Vagina (tissue), 2 donors: Measurements from ENCODE around the gene STC2. TPM values are rescaled to one million over a fixed set of nuclear protein-coding genes. Genes with fewer than 3 reads are reported as not detected.

ENCODE experiments used
- DNase-seq, 2 donors: peaks; one replicate each; pipeline ENCODE4 v3.0.0-alpha.2; 2017; ENCODE audit errors: extremely low spot score in 2 of 2
- H3K27ac ChIP-seq: fragments of 200-600 bp; sonication (generic); one replicate; pipeline ENCODE4 v1.5.1; 2019
- H3K27me3 ChIP-seq: fragments of 200-600 bp; sonication (generic); one replicate; pipeline ENCODE4 v1.5.1; 2019
- H3K36me3 ChIP-seq, 2 donors: fragments of 200-600 bp; sonication (generic); one replicate each; pipeline ENCODE4 v1.5.1; 2017 to 2019
- H3K4me1 ChIP-seq: fragments of 200-600 bp; sonication (generic); one replicate; pipeline ENCODE4 v1.5.1; 2019
- H3K4me3 ChIP-seq, 2 donors: fragments of 200-600 bp; sonication (generic); 1 replicate in 1 of 2; 2 replicates in 1 of 2; pipeline ENCODE4 v1.5.1; 2016 to 2019
- H3K9me3 ChIP-seq: fragments of 200-600 bp; sonication (generic); one replicate; pipeline ENCODE4 v1.5.1; 2019
- POLR2A ChIP-seq, 2 donors: fragments of 450-650 bp; IDR thresholded peaks; one replicate each; pipeline ENCODE4 v1.6.1; 2017; ENCODE audit warnings: antibody characterized with exemption in 2 of 2, mild to moderate bottlenecking in 2 of 2, moderate library complexity in 2 of 2
- POLR2AphosphoS5 ChIP-seq, 2 donors: sonication (generic); formaldehyde crosslinking; IDR thresholded peaks; one replicate each; pipeline ENCODE4 v1.9.0; 2017; ENCODE audit warnings: antibody characterized with exemption in 2 of 2, mild to moderate bottlenecking in 2 of 2, low read depth in 1 of 2; ENCODE audit not compliant: insufficient read depth in 1 of 2
- intact Hi-C: fragments of 100-400 bp; cut with DNase I; formaldehyde crosslinking; loops from one replicate; pipeline ENCODE4 v1.15.1; 2023
- total RNA-seq: library from RNA; depleted of rRNA; stranded (reverse); fragments of >200 nt; gene quantifications from one replicate; pipeline ENCODE4 v1.2.3, GENCODE V29; 2016
- TF ChIP-seq, protein P1 (sequence below), 3 experiments: fragments of 450-650 bp in 2 of 3; fragments of 200-600 bp in 1 of 3; sonication (generic) in 1 of 3; IDR thresholded peaks; one replicate each; pipeline ENCODE4 v1.5.1; 2017 to 2019; ENCODE audit warnings: antibody characterized with exemption in 3 of 3, mild to moderate bottlenecking in 2 of 3, moderate library complexity in 2 of 3

Gene STC2
- total RNA-seq, 1 donor from 2014 or later, result 2.9 TPM

DNA sequence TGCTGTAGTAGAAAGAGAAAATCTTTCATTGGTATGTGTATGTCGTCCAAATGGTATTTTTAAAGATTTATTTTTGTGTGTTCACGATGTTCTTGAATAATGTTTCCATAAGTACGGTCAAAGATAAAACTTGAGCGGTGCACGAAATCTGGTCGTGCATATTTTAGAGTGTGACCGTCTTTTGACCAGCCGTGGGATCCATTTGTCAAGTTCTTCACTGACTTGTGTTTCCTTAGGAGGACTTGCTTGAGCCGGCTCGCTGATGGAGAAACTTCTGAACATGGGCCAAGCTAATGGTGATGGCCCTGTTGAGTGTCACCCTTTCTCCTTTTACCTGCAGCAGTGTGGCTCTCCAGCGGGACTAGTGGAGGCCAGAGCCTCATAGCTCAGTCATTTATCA lies 11.1 kb upstream of the STC2 start:
- Histone ChIP-seq H3K9me3 (no peaks in the 10 kb centered on the region), H3K27ac (no peak overlapping the region), H3K4me1 (no peaks in the 10 kb centered on the region), H3K36me3 (no peaks in the 10 kb centered on the region), H3K4me3 (no peak overlapping the region), H3K27me3 (no peaks in the 10 kb centered on the region)
- DNase-seq, result no peak
- TF ChIP-seq POLR2A (IDR thresholded peaks at IDR 0.05) (no peak), POLR2AphosphoS5 (IDR thresholded peaks at IDR 0.05; ENCODE audit: insufficient read depth in 1 of 2, low read depth in 1 of 2) (no peak)
- TF ChIP-seq, protein P1, sequence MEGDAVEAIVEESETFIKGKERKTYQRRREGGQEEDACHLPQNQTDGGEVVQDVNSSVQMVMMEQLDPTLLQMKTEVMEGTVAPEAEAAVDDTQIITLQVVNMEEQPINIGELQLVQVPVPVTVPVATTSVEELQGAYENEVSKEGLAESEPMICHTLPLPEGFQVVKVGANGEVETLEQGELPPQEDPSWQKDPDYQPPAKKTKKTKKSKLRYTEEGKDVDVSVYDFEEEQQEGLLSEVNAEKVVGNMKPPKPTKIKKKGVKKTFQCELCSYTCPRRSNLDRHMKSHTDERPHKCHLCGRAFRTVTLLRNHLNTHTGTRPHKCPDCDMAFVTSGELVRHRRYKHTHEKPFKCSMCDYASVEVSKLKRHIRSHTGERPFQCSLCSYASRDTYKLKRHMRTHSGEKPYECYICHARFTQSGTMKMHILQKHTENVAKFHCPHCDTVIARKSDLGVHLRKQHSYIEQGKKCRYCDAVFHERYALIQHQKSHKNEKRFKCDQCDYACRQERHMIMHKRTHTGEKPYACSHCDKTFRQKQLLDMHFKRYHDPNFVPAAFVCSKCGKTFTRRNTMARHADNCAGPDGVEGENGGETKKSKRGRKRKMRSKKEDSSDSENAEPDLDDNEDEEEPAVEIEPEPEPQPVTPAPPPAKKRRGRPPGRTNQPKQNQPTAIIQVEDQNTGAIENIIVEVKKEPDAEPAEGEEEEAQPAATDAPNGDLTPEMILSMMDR (IDR thresholded peaks at IDR 0.05), result no peak
- intact Hi-C loops, result no loop called here

DNA sequence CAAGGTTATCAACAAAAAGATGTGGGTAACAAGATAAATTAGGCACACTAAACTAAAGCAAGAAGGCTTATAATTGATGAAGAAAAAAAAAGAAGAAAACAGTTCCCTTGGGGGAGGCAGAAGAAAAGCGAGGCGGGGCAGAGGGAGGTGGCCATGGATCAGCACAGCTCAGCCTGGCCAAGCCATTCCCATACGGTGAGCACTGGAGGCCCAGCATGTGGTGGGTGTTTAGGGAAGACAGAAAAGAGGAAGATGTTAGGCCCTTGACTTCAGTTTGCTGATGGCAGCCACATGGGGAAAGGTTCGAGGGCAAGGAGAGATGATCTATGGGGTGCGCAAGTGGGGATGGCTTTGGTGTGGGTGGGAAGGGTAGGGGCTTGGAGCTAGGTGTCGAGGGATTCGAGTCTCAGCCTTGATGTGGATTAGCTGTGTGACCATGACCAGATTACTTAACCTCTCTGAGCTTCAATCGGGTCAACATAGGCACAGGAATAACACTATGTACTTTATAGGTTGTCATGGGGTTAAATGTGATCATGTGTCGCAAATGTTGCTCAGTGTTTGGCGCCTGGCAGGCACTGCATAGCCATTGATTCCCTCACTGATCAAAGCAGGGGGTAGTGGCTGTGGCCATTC lies 10.3 kb upstream of the STC2 start:
- Histone ChIP-seq H3K27me3 (no peaks in the 10 kb centered on the region), H3K4me3 (no peak overlapping the region), H3K27ac (no peak overlapping the region), H3K9me3 (no peaks in the 10 kb centered on the region), H3K36me3 (no peaks in the 10 kb centered on the region), H3K4me1 (no peaks in the 10 kb centered on the region)
- no peak for DNase-seq
- intact Hi-C loops, result no loop called here
- TF ChIP-seq POLR2AphosphoS5 (IDR thresholded peaks at IDR 0.05; ENCODE audit: insufficient read depth in 1 of 2, low read depth in 1 of 2) (no peak), POLR2A (IDR thresholded peaks at IDR 0.05) (no peak)
- TF ChIP-seq, protein P1 (IDR thresholded peaks at IDR 0.05), result no peak

DNA sequence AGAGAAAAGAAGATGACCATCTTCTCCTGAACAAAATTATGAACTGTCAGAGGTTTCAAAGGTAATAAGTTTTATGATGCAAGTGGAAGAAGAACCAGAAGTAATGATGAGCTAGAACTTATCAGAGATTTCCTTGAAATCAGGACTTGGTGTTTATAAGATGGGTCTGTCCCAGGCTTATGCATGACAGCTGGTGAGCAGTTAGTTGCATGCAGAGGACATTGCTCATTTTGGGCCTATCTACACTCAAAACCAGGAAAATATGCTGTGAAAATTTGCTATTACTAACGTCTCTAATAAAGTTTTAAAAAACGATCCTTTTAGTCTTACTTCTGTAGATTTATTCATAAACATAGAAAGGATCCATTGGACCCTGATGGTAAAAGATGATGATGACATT lies 6.6 kb upstream of the STC2 start:
- Histone ChIP-seq H3K4me3 (no peak overlapping the region), H3K27me3 (no peaks in the 10 kb centered on the region), H3K4me1 (peaks cover 2% of the 10 kb centered on the region), H3K36me3 (no peaks in the 10 kb centered on the region), H3K9me3 (no peaks in the 10 kb centered on the region), H3K27ac (no peak overlapping the region)
- DNase-seq, result no peak
- TF ChIP-seq, protein P1 (IDR thresholded peaks at IDR 0.05), result no peak
- TF ChIP-seq POLR2A (IDR thresholded peaks at IDR 0.05), result no peak
- no peak for TF ChIP-seq POLR2AphosphoS5 (IDR thresholded peaks at IDR 0.05; ENCODE audit: insufficient read depth in 1 of 2, low read depth in 1 of 2)
- intact Hi-C loops, result no loop called here

DNA sequence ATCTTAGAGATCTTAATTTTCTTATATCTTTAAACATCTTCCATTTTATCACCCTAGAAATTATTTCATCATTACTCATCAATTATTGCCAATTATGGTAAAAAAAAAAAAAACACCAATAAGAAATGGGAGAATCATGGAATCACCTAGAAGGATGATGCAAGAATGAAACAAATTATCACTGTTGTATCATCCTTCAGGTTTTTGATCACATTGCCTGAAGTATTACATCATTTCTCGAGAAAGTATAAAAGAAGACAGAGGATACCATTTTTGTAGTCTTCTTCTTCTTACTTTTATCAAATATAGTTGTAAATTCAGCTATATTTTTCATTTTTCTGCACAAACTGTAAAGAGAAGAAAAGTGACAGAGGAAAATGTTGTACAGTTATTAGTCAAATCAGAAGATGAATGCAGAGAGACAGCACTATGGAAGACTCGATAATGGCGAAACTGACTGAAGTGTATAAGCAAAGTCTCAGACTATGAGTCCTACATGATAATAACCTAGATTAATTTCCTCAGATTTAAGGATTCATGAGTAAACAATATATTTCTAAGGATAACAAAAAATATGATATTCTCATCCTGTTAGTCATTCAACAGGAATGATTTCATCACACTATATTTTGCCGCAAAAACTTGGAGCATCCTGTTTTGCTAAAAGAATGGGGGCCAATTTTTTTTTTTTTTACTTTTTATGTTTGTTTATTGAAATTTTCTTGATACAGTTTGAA lies 5.9 kb upstream of the STC2 start:
- H3K4me3 ChIP-seq, result no peak overlapping the region
- no peaks in the 10 kb centered on the region for H3K27me3 ChIP-seq
- no peak overlapping the region for H3K27ac ChIP-seq
- H3K4me1 ChIP-seq, result peaks cover 9% of the 10 kb centered on the region
- intact Hi-C loops, result no loop called here
- DNase-seq, result no peak
- no peak for TF ChIP-seq POLR2A (IDR thresholded peaks at IDR 0.05)
- TF ChIP-seq, protein P1 (IDR thresholded peaks at IDR 0.05), result no peak
- TF ChIP-seq POLR2AphosphoS5 (IDR thresholded peaks at IDR 0.05; ENCODE audit: insufficient read depth in 1 of 2, low read depth in 1 of 2), result no peak
- no peaks in the 10 kb centered on the region for H3K36me3 ChIP-seq
- H3K9me3 ChIP-seq, result no peaks in the 10 kb centered on the region

DNA sequence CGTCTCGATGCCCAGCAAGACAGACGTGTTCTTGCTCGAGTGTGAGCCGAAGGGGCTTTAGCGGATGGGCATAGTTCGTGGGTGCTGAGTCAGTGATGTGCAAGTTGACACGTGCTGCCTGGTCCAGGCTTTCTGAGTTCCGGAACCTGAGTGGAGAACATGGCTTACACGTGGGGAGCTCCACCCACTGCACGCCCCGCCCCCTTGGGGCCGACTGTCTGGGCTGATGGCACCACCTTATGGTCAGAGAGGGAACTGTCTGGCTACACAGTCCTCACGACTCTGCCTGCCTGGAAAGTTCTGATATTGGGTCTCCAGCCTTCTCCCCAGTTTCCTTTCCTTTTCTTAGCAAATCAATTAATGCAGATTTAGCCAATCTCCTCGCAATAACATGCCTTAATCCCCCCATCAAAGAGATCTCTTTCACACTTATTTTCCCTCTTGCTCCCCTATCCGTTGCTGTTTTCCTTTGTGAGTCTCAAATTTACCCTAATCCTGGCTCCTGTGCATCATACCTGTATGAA lies 3.8 kb upstream of the STC2 start:
- TF ChIP-seq POLR2AphosphoS5 (IDR thresholded peaks at IDR 0.05; ENCODE audit: insufficient read depth in 1 of 2, low read depth in 1 of 2) (peak in 1 of 2 donors; percentile 25), POLR2A (IDR thresholded peaks at IDR 0.05) (no peak)
- TF ChIP-seq, protein P1 (IDR thresholded peaks at IDR 0.05), result peak; percentile 88 to 94 (median 90)
- intact Hi-C loops, result loop anchor here (2.0 kb wide), 1 partner anchor 37 kb away; no protein-coding TSS in a partner anchor
- Histone ChIP-seq H3K4me3 (no peak overlapping the region), H3K27me3 (peaks cover 5% of the 10 kb centered on the region), H3K4me1 (peaks cover 30% of the 10 kb centered on the region), H3K27ac (no peak overlapping the region), H3K36me3 (no peaks in the 10 kb centered on the region), H3K9me3 (no peaks in the 10 kb centered on the region)
- DNase-seq, result no peak
